RWPE1 (cell line): ENCODE results near the gene CD44.

Experiments
- CTCF ChIA-PET: fragments of 350-600 bp; sonication (Branson Sonifier 250); formaldehyde crosslinking; extraction: SDS; loops from one replicate; lab custom pipeline; 2021; lab: Yijun Ruan, JAX
- POLR2A ChIA-PET: fragments of 400-600 bp; formaldehyde crosslinking; extraction: SDS; loops from one replicate; lab custom pipeline; 2020; ENCODE audit warnings: antibody characterized with exemption; ENCODE audit not compliant: low non-redundant PET; lab: Yijun Ruan, JAX
- DNase-seq: peaks from one replicate; pipeline ENCODE4 v3.0.0; 2012; ENCODE audit warnings: low spot score
- H3K27ac ChIP-seq: fragments of 450-650 bp; 2 replicates; pipeline ENCODE4 v1.5.1; 2017
- CTCF ChIP-seq: fragments of 450-650 bp; conservative IDR thresholded peaks from 2 replicates; pipeline ENCODE4 v1.5.1; 2017; ENCODE audit warnings: low read depth, mild to moderate bottlenecking

CD44 gene

GRCh38 chr11:35126879-35127581 lies 11.9 kb upstream of the CD44 start:
- TF ChIP-seq CTCF: no peak
- POLR2A ChIA-PET: no interaction called here
- CTCF ChIA-PET: interaction anchor here (0.6 kb wide), 1 partner anchor 40 kb away, joined by 3 read pairs; no protein-coding TSS in a partner anchor
- no peak overlapping the region for H3K27ac ChIP-seq
- DNase-seq: no peak

- DNase-seq: no peak
- CTCF ChIA-PET: no interaction called here
- TF ChIP-seq CTCF: no peak
- H3K27ac ChIP-seq: no peak overlapping the region
- POLR2A ChIA-PET: no interaction called here
Measured at GRCh38 chr11:35127619-35128018, 11.4 kb upstream of the CD44 start.

- ChIA-PET POLR2A (no interaction called here), CTCF (no interaction called here)
- DNase-seq: no peak
- H3K27ac ChIP-seq: no peak overlapping the region
- no peak for TF ChIP-seq CTCF
Measured at GRCh38 chr11:35131094-35131493, 7.9 kb upstream of the CD44 start.

- ChIA-PET CTCF (no interaction called here), POLR2A (no interaction called here)
- no peak overlapping the region for H3K27ac ChIP-seq
Measured at GRCh38 chr11:35131886-35132285, 7.1 kb upstream of the CD44 start.

GRCh38 chr11:35133656-35134055 lies 5.3 kb upstream of the CD44 start:
- H3K27ac ChIP-seq: no peak overlapping the region
- ChIA-PET CTCF (no interaction called here), POLR2A (no interaction called here)
- DNase-seq: no peak
- TF ChIP-seq CTCF: no peak

More at GRCh38 chr11:35131886-35132285, 7.1 kb upstream of the CD44 start:
- no peak for TF ChIP-seq CTCF
- no peak for DNase-seq

- ChIA-PET CTCF (no interaction called here), POLR2A (no interaction called here)
- DNase-seq: no peak
- TF ChIP-seq CTCF: no peak
- H3K27ac ChIP-seq: no peak overlapping the region
Measured at GRCh38 chr11:35134403-35135148, 4.4 kb upstream of the CD44 start.
